Panc1 (cell line): ENCODE measurements around the gene LASP1. TPM values are rescaled to one million over a fixed set of nuclear protein-coding genes. Genes with fewer than 3 reads are reported as not detected.

Source experiments
- ATAC-seq: fragments of 200-7000 bp; cut with Tn5 transposase; 2 replicates; pipeline ENCODE4 v1.9.1; 2020; ENCODE audit warnings: mild to moderate bottlenecking, moderate library complexity
- BruUV-seq: library from RNA; stranded (reverse); fragments of 400-500 nt; replicated peaks from 2 replicates; lab custom pipeline; 2021; lab: Mats Ljungman, UMichigan
- CTCF ChIA-PET: fragments of 300-600 bp; sonication (Branson Sonifier 250); formaldehyde crosslinking; loops from one replicate; lab custom pipeline; 2022; ENCODE audit warnings: antibody characterized with exemption; lab: Charles Lee
- POLR2A ChIA-PET: fragments of 300-600 bp; sonication (Branson Sonifier 250); formaldehyde crosslinking; loops from one replicate; lab custom pipeline; 2022; ENCODE audit warnings: antibody characterized with exemption; lab: Charles Lee
- DNase-seq: peaks from one replicate; pipeline ENCODE4 v3.0.0-alpha.2; 2010; ENCODE audit warnings: low read depth, low spot score
- H3K27ac ChIP-seq: 2 replicates; pipeline ENCODE4 v1.5.1; 2011; ENCODE audit warnings: mild to moderate bottlenecking, low read length, inconsistent platforms
- H3K27me3 ChIP-seq: fragments of 200-500 bp; sonication (Bioruptor generic); 2 replicates; pipeline ENCODE4 v1.6.0; 2014; ENCODE audit warnings: low read length, inconsistent platforms; ENCODE audit not compliant: control insufficient read depth, insufficient read depth
- H3K36me3 ChIP-seq: fragments of 200-500 bp; sonication (Bioruptor generic); 2 replicates; pipeline ENCODE4 v1.5.1; 2014; ENCODE audit warnings: inconsistent platforms, mild to moderate bottlenecking, low read length, moderate library complexity; ENCODE audit not compliant: control insufficient read depth, insufficient read depth
- H3K4me1 ChIP-seq: 2 replicates; pipeline ENCODE4 v1.5.1; 2011; ENCODE audit warnings: inconsistent platforms, mild to moderate bottlenecking, low read length, moderate library complexity; ENCODE audit not compliant: control insufficient read depth, insufficient read depth
- H3K4me3 ChIP-seq, 2 experiments: 2 replicates each; pipeline ENCODE4 v1.5.1; 2011 to 2012; ENCODE audit warnings: low read depth in 2 of 2, low read length in 2 of 2, mild to moderate bottlenecking in 2 of 2, inconsistent platforms in 1 of 2, moderate library complexity in 1 of 2
- H3K9me3 ChIP-seq: fragments of 200-500 bp; sonication (Bioruptor generic); 2 replicates; pipeline ENCODE4 v1.5.1; 2014; ENCODE audit warnings: low read depth, mild to moderate bottlenecking, inconsistent platforms, low read length, moderate library complexity; ENCODE audit not compliant: control insufficient read depth, insufficient read depth
- POLR2AphosphoS5 ChIP-seq: IDR thresholded peaks from 2 replicates; pipeline ENCODE4 v1.6.1; 2012; ENCODE audit warnings: mild to moderate bottlenecking, low read depth, low read length, moderate library complexity
- REST ChIP-seq, 2 experiments: IDR thresholded peaks; 2 replicates each; pipeline ENCODE4 v1.6.1; 2011 to 2012; ENCODE audit warnings: low read depth in 2 of 2, control low read depth in 1 of 2, low read length in 1 of 2, mild to moderate bottlenecking in 1 of 2, moderate library complexity in 1 of 2; ENCODE audit not compliant: insufficient read depth in 1 of 2
- SIN3A ChIP-seq: IDR thresholded peaks from 2 replicates; pipeline ENCODE4 v1.6.1; 2012; ENCODE audit warnings: low read depth, mild to moderate bottlenecking, low read length, moderate library complexity, borderline replicate concordance; ENCODE audit not compliant: insufficient read depth
- TCF7L2 ChIP-seq: IDR thresholded peaks from 2 replicates; pipeline ENCODE4 v1.6.1; 2011; ENCODE audit warnings: mild to moderate bottlenecking, low read depth, low read length, inconsistent platforms
- in situ Hi-C: cut with HindIII; loops from 2 replicates; pipeline ENCODE4 v1.10.0; 2016; ENCODE audit warnings: low sequenced_read_pairs, low pct_unique_long_range_greater_than_20kb
- intact Hi-C: fragments of 100-400 bp; cut with micrococcal nuclease; formaldehyde crosslinking; loops from one replicate; pipeline ENCODE4 v1.10.0; 2022; ENCODE audit not compliant: unreplicated experiment
- total RNA-seq: library from RNA; stranded (reverse); gene quantifications from one replicate; pipeline ENCODE4 v1.2.1, GENCODE V29; 2021; ENCODE audit not compliant: unreplicated experiment
- TF ChIP-seq, protein P1 (sequence below): fragments of 450-650 bp; IDR thresholded peaks from 2 replicates; pipeline ENCODE4 v1.5.1; 2017; ENCODE audit warnings: mild to moderate bottlenecking

The LASP1 gene
- total RNA-seq, 1 experiment from 2014 or later: 112 TPM

GRCh38 chr17:38907930-38908675, 38.2 kb downstream of the LASP1 start:
- Histone ChIP-seq H3K9me3 (no peaks in the 10 kb centered on the region), H3K4me1 (no peaks in the 10 kb centered on the region), H3K4me3 (no peak overlapping the region), H3K27me3 (no peaks in the 10 kb centered on the region), H3K36me3 (no peaks in the 10 kb centered on the region; the same call in 1 of the 2 replicates), H3K27ac (no peak overlapping the region)
- CTCF ChIA-PET: no interaction called here
- POLR2A ChIA-PET: no interaction called here
- DNase-seq: no peak
- no peak for TF ChIP-seq POLR2AphosphoS5
- no peak for TF ChIP-seq TCF7L2
- no peak for TF ChIP-seq REST (IDR thresholded peaks at IDR 0.05; ENCODE audit: insufficient read depth in 1 of 2, low read depth in 2 of 2, low read length in 1 of 2)
- TF ChIP-seq, protein P1, sequence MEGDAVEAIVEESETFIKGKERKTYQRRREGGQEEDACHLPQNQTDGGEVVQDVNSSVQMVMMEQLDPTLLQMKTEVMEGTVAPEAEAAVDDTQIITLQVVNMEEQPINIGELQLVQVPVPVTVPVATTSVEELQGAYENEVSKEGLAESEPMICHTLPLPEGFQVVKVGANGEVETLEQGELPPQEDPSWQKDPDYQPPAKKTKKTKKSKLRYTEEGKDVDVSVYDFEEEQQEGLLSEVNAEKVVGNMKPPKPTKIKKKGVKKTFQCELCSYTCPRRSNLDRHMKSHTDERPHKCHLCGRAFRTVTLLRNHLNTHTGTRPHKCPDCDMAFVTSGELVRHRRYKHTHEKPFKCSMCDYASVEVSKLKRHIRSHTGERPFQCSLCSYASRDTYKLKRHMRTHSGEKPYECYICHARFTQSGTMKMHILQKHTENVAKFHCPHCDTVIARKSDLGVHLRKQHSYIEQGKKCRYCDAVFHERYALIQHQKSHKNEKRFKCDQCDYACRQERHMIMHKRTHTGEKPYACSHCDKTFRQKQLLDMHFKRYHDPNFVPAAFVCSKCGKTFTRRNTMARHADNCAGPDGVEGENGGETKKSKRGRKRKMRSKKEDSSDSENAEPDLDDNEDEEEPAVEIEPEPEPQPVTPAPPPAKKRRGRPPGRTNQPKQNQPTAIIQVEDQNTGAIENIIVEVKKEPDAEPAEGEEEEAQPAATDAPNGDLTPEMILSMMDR: no peak
- intact Hi-C loops (no loop called here), in situ Hi-C loops (no loop called here)
- no peak; the same call in 1 of the 2 replicates for ATAC-seq
- BruUV-seq: no TSS peak

DNA sequence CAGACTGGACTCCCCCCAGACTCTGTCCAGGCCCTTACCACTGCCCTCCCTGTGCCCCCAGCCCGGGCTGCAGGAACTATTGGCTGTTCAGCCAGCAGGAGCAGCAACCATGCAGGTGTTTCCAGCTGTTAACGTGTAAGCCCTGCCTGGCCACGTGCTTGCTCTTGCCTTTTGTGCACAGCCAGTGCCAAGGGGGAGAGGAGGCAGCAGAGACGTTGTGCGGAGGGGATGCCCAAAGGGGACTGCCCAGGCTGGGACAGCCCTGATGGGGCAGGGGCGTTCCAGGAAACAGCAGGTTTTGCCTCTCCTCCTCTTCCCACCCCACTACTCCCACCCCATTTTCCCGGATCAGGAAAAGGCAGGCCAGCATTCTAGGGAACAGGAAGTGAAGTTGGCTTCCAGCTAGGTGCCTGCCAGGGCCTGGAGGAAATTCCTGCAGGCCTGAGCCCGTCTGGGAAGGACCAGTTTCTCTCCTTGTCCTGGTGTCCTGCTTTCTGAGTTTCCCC, 38.9 kb downstream of the LASP1 start:
- ATAC-seq (no peak), DNase-seq (no peak)
- in situ Hi-C loops: no loop called here
- Histone ChIP-seq H3K9me3 (no peaks in the 10 kb centered on the region), H3K27me3 (no peaks in the 10 kb centered on the region), H3K4me1 (no peaks in the 10 kb centered on the region), H3K36me3 (no peaks in the 10 kb centered on the region; the same call in 1 of the 2 replicates), H3K27ac (no peak overlapping the region), H3K4me3 (no peak overlapping the region)
- ChIA-PET POLR2A (no interaction called here), CTCF (no interaction called here)
- TF ChIP-seq SIN3A (no peak), REST (IDR thresholded peaks at IDR 0.05; ENCODE audit: insufficient read depth in 1 of 2, low read depth in 2 of 2, low read length in 1 of 2) (no peak), TCF7L2 (no peak), POLR2AphosphoS5 (no peak)
- TF ChIP-seq, protein P1: no peak
- intact Hi-C loops: no loop called here
- no TSS peak for BruUV-seq
